Activated T-helper 1 cell treated with Interleukin-2 at 50 U/mL for 16 hours (primary cell): ENCODE results near the gene TARBP1.
"Not testable (repeated sequence)": the region's sequence is repeated elsewhere in the genome, so short reads cannot be mapped to it uniquely, and the experiment has no call there.

Source experiments
- DNase-seq: peaks from one replicate; pipeline ENCODE4 v3.0.0-alpha.2; 2020; ENCODE audit warnings: low read depth

TARBP1 gene

GRCh38 chr1:234388094-234388493 lies 90.9 kb downstream of the TARBP1 start:
- DNase-seq: no peak

DNA sequence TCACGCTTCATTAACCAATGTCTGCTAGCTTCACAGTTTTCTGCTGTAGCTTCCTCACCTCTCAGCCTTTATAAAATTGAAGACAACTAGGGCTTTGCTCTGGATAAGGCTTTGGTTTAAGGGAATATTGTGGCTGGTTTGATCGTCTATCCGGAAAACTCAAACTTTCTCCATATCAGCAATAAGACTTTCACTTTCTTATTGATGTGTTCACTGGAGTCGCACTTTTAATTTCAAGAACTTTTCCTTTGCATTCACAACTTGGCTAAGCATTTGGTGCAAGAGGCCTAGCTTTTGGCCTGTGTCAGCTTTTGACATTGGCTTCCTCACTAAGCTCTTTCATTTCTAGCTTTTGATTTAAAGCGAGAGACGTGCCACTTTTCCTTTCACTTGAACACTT lies 92.9 kb downstream of the TARBP1 start:
- no peak for DNase-seq

GRCh38 chr1:234381699-234382555 lies 97.1 kb downstream of the TARBP1 start:
- DNase-seq: no peak

- DNase-seq: not testable (repeated sequence)
These were observed 99.3 kb downstream of the TARBP1 start for GRCh38 chr1:234379591-234380109.

GRCh38 chr1:234375672-234376071 lies 103.3 kb downstream of the TARBP1 start:
- DNase-seq: no peak

DNA sequence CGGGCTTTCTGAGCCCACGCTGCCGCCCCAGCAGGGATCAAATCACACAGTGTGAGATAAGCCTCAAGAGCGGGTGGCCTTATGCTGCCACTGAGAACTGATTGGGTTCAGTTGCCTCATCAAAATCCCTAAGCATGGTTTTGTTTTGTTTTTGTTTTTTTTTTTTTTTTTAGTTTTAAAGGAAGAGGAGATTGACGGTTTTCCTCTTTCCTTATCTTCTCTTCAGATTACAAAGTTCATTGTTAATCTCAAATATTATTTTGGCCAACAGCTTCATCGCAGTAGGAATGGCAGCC lies 105.1 kb downstream of the TARBP1 start:
- DNase-seq: no peak

- DNase-seq: peak; percentile 79
These were observed 105.7 kb downstream of the TARBP1 start, which contains the start of gene COA6 for GRCh38 chr1:234373064-234373958. Gene COA6, plus strand, starts transcription at chr1:234373456. Its CDS starts 11 bp downstream, at chr1:234373467.

- no peak for DNase-seq
These were observed 106.8 kb downstream of the TARBP1 start for GRCh38 chr1:234372011-234372757.

DNA sequence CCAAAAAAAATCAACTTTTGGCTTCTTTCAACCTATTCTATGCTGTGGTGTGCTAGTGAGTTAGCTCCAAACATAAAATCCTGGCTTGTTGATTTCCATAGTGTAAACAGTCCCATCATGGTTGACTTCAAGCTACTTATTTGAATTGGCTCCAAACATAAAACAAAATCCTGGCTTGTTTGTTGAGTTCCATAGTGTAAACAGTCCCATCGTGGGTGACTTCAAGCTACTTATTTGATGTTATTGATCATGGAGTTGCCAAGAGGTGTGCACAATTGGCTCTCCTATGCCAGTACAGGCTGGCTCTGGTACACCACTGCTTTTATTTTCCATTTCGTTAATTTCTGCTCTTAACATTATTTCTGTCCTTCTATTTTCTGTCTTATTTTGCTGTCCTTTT lies 107.6 kb downstream of the TARBP1 start:
- DNase-seq: no peak

DNA sequence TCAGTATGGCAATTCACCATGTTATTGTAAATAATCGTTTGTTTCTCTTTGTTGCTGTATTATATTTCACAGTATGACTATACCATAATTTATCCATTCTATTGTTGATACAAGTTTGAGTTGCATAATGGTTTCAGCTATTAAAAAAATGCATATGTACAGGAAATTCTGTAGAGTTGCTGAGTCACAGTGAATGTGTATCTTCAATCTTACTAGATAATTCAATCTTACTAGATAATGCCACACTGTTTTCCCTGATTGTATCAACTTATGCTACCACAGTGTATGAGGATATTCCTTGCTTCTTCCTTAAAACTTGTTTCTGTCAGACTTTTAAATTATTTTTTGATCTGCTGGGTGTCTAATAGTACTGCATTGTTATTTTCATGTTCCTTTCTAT lies 109.2 kb downstream of the TARBP1 start:
- no peak for DNase-seq

DNA sequence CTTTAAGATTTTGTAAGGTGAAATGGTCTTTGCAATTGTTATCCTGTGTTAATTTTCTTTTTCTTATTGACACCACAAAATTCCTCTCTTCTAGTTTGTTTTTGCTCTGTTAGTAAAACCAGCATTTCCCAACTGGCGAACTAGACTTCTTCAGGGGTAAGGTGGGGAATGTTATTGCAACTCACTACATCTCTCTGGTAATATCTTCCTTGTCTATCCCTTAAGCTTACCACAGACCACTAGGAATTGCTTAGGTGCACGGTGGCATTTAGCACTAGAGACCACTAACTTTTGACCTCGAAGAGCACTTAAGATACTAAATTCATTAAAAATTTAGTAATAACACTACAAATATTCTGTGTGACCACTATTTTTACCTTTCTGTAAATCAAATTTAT lies 109.9 kb downstream of the TARBP1 start:
- DNase-seq: no peak

DNA sequence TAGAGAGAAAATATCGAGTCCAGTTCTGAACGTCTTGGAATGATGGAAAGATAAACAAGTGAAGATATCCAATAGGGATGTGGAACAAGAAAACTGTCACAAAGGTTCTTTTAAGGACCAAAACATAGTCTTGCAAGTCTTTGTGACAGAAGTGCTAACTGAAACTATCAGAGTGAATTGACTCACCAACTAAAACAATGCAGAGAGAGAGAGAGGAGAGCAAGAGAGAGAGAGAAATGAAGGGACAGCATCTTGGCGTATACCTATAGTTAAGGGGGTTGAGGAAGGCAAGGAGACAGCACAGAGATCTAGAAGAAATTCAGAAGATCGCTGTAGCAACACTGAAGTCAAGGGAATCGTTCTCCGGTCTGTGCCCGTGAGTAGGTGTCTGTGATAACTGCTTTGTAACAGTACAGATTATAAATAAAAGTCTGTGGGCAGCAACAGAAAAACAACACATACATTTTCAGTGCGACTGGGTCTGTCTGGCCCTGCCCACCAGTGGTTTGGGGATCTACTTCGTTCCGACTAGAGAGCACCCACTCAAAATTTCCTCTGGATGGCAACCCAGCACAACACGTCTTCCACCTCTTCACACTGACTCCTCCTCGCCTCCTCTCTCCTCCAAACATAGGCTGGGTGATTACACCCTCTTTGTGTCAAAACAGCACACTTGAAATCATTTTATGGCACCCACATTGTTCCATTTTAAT lies 110.5 kb downstream of the TARBP1 start:
- DNase-seq: peak; percentile 2

- no peak for DNase-seq
These were observed 116.4 kb downstream of the TARBP1 start for GRCh38 chr1:234362558-234362957.

DNA sequence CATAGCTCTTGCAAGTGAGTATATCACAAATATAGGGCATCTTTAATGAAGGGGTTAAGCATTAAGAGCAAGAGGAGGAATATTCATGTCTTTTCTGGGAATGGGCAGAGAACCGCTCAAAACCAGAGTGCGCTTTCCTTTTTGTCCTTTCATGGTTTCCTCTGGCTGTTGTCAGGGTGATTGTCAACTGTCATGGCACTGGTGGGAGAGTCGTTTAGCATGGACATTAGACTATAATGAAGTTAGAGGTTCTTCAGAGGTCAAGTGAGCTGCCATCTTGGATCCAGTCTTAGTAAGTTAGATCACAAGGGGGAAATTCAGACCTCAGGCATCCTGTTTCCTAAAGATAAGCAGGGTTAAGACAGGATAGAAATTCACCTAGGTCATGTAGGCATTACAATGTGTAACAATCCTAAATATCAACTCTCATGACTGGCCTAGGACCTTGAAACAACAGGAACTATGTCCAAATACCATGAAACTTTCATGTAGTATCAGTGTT lies 117.8 kb downstream of the TARBP1 start:
- DNase-seq: no peak

DNA sequence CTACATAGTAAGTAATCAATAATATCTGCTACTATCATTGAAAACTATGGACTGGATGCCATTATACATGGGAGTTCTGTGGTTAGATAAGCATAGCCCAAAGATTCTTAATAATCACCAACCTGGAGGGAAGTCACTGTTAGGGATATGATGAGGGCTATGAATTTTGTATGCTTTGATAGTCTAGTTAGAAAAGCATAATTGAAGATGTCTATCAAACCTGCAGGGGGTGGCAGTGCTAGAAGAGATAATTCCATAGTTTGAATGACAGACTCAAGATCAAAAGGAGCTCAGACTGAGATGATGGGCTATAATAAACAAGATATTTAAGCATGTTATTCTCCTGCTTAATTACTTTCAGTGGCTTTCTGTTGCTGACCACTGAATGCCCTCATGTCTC lies 121.1 kb downstream of the TARBP1 start:
- no peak for DNase-seq

DNA sequence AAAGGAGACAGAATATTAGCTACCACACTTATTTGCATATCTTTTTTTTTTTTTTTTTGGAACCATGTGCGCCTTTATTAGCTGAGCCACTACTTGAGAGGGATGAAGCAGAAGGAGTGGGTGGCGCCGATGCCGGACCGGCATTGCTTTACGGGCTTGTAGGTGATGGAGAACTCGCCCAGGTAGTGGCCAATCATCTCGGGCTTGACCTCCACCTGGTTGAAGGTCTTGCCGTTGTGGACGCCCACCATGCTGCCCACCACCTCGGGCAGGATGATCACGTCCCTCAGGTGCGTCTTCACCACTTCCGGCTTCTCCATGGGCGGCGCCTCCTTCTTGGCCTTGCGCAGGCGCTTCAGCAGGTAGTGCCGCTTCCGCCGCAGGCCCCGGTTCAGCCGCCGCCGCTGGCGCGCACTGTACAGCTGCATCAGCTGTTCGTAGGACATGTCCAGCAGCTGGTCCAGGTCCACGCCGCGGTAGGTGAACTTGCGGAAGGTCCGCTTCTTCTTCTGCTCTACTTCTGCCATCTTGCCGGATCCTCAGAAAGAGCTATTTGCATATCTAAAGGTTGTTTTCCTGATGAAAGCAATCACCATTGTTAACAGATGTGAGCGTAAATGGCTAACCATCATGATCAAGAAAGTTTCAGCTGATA lies 122.2 kb downstream of the TARBP1 start:
- DNase-seq: peak; percentile 25

DNA sequence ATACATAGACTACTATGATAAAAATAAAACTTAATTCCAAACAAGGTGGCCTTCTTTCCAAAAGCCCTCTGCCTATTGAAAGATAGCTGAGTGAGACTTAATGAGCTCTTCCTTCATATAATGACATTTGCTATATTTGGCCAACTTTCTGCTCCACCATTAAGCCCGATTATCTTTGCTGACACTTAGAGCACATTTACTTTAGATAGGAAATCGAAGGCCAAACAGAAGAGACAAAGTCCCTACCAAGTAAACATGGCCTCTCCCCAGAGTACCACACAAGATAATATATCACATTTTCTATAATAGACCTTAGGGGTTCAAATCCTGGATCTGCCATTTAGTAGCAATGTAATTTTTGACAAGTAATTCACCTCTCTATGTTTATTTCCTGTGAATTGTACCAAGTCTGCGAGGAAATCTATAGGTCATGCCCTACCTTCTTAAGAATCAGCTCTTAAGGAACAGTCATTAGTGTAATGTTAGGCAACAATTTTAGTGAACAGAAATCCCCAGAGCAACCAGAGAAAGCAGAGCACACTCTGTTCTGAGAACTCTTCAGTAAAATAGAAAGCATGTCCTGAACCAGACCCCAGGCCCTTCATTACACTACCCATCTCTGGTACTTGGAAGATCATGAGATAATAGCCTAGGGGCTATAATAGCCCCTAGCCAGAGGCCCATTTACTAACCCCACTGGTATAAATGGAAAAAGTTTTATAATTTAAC lies 123.0 kb downstream of the TARBP1 start:
- DNase-seq: no peak

GRCh38 chr1:234348964-234349363 lies 130.0 kb downstream of the TARBP1 start:
- DNase-seq: no peak

- no peak for DNase-seq
These were observed 133.7 kb downstream of the TARBP1 start for GRCh38 chr1:234345237-234345636.

GRCh38 chr1:234342774-234343173 lies 136.2 kb downstream of the TARBP1 start:
- no peak for DNase-seq
